ENCODE measurements around the gene GALNTL6.

GALNTL6 gene

DNA sequence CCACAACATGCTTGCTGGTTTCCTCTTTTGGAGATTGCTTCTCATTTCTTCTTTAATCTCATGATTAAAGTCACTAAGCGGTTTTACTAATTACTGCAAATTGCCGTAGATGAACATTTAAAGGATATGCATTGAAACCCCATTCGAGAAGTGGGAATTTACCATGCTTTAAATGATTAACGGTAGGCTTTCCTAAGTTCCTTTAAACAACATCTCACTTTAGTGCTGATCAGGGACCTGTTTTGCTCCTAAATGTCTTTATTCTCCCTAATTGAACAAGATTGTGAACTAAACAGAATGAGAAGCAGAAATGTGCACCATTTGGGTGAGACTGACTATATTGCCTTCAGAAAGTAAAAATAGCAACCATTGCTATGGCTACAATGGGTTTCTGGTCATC lies 430.3 kb downstream of the GALNTL6 start:
- DNase-seq, result no peak

DNA sequence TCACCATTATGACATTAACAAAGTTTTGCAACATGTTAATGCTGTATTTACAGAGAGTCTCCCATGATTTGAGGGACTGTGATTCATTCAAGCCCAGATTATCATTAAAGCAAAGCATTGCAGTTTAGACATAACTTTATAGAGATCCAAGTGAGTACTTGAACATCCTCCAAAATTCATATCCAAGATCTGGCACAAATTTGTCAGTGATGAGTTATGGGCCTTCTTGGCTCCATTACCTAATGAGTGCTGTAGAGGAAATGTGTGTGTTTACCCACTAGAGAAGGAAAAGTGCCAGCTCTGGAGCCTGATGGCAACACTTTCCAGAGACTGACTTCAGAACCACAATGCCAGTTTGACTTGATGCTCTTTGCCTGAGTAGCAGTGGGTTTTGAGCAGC lies 432.3 kb downstream of the GALNTL6 start:
- DNase-seq, result no peak

DNA sequence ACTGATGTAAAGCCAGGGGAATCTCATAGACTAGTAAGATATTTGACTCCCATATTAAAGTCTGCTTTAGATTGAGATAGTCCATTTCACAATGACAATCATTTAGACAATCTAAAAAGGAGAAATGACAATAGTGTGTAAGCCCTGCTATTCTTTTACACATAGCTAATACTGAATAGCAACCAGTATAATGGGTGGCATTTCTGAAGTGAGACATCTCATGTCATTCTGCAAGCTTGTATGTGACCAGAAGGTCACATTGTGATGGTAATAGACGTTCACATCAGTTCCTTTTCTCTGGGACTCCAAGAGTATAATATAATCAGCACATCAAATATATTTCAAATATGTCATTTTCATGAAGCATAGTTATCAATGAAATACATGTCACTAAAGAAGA lies 440.2 kb downstream of the GALNTL6 start:
- DNase-seq, result no peak

DNA sequence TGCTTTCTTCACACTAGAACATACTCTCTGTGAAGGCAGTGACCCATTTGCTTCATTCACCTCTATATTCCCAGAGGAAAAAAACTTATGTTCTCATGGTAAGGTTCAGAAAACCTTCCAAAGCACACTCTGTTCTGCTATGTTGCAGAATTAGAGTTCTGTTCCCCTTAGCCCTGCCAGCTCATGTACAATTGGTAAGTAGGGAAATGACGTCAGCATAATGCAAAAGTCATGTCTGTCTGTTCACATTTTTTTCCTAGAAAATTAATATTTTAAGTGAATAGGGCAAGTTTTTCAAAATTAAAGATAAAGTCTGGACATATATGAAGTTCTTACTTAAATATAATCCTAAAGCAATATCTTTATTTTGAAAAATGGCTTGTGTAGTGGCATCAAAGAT lies 443.6 kb downstream of the GALNTL6 start:
- no peak for DNase-seq

DNA sequence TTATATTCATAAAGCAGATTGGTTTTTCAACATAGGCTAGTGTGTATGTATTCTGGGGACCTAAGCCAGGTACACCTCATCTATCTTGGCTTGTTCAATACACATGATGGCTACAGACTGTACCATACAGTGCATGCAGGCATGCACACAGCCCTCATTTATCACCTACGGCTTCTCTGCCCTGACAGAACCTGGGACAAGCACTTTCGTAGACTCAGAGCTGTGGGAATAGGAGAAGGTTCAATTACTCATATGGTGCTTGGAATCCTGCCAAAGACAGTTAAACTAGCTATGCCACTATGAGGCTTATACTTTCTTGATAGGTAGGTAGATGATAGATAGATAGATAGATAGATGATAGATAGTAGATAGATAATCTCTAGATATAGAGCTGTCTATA lies 457.2 kb downstream of the GALNTL6 start:
- DNase-seq, result peak; percentile 69

DNA sequence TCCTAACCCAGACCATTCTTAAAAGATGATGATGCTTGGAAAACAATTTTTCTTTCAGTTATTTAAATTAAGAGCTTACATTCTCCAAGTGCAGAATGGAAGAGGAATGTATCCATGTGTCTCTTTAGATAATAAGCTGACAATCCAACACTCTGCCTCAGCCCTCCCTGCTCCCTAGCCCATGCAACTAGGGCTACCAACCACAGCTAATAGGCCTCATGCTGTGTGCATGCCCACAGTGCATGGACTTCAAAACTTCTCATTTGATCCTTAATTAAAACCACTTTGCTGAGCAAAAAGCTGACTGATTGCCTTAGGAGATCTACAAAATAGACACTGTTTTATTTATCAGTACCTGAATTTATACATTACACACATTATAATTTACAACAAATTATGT lies 473.9 kb downstream of the GALNTL6 start:
- DNase-seq, result no peak

DNA sequence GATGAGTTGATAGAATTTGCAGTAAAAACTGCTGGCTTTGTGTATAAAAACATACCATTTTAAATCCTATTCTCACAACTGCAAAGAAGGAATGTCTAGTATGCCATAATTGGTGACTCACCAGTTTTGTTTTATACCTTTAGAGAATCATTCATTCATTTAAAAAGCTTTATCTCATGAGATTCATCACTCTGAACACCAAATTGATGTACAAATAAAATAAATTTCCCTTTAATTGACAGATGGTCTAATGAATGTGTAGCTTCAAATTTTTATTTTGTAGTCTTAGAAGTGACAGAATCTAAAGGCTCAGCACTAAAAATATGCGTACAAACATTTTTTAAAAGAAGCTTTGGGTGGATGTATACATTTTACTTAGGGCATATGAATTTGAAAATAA lies 492.5 kb downstream of the GALNTL6 start:
- no peak for DNase-seq

DNA sequence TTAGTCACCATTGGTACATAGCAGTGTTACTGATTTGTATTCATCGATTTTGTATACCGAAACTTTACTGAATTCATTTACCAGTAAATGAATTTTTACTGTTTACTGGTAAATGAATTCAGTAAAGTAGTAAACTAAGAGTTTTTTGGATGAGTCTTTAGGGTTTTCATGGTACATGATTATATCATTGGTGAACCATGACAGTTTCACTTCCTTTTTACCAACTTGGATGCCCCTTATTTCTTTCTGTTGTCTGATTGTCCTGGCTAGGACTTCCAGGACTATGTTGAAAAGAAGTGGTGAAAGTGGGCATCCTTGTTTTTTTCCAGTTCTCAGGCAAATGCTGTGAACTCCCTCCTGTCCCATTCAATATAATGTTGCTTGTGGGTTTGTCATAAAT lies 494.9 kb downstream of the GALNTL6 start:
- no peak for DNase-seq

DNA sequence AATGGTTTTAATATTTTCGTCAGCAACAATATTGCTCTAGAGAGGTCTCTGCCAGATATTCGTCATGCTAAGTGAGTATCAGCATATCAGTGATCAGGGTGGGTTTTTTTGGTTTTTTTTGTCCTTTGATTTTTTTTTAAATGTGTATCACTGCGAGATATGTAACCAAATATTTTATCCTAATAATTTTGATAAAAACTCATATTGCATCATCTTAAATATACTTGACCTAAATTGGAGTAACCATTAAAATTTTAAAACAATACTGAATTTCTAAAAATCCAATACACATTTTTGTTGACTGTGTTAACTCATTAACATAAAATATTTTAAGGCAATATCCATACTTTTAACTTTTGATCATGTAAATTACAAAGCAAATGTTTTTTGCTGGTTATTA lies 498.5 kb downstream of the GALNTL6 start:
- DNase-seq, result no peak

DNA sequence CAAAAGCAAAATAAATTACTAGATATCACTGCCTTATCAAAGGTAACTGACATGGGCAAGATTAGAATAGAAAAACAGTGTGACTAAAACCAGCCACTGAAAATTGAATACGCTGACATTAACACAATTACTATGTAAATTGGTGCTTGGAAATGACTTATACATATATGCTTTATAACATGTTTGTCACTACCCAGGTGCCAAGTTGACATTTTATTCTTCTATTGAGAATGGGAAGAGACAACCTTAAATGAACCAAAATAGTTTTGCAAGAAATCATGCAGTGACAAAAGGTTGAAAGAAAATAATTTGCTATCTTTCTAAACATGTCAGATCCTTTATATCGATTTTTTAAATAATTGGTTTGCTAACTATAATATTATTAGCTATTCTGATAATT lies 510.1 kb downstream of the GALNTL6 start:
- no peak for DNase-seq

DNA sequence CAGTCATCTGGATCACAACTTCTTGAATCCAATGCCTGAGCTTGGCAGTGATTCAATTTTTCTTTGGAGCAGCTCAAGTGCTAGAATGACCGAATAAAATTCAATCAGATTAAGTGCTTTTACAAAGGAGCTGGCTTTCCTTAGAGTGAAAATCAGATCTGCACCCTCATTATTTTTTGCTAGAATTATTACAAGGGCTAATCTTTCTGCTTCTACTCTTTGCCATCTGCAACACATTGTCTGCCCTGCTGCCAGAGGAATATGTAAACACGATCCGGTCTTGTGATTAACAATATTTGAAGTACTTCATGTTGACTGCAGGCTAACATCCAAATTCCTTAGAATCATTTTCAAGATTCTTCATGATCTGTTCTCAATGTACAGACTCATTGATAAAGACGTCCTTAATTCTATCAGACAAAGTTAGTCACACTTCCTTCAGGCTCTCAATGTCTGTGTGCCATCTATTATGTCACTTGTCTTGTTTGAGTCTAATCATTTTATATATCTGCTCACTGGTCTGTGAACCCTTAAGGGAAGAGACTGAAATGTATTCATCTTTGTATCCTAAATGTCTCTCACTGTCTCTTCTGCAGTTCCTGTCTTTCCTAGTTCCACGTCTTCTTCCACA lies 531.2 kb downstream of the GALNTL6 start:
- DNase-seq, result peak; percentile 8

DNA sequence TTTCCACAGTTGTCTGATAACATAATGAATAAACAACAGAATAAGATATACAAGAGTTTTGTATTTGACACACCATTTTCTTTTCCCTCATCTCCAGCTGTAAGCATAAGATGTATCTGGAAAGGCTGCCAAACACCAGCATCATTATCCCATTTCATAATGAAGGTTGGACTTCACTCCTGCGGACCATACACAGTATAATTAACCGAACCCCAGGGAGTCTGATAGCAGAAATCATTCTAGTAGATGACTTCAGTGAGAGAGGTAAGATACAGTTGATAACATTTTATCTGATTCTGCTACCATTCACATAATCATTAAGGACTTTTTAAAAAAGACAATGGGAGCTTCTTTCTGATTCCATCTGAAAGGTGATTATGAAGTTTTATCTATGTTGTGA lies 535.2 kb downstream of the GALNTL6 start:
- DNase-seq, result no peak

DNA sequence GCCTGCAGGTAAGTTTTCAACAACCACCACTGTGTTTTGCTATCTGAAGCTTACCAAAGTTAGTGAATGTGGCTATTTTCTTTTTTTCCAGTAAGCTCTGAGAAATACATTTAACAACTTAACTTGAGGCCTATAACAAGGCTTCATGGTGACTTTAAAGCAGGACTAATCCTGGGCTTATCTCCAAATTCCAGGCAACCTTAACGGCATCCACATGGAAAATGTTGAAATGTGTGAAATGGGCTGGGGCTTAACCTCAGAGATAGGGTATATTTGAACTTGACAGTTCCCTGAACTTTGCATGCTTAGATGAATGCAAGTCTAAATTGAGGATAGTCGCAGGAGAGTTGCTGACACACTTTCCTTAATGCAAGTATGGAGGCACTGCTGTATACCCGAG lies 539.2 kb downstream of the GALNTL6 start:
- DNase-seq, result no peak

DNA sequence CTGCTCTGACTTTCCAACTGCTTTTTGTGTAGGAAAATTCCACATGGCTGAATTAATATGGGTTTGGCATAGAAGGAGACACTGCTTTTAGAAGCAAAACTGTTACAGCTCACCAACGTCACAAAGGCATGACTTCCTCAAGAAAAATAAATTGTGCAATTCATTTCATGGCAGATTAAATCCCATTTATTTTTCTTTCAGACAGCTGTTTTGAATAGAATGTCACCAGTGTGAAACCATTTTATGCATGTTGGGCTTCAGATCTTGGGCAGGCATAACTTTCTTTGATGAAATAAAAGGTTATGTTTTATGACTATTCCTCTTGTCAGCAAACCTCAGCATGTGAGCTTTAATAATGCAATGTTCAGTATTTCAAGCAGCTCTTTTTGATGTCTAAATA lies 542.8 kb downstream of the GALNTL6 start:
- DNase-seq, result no peak

DNA sequence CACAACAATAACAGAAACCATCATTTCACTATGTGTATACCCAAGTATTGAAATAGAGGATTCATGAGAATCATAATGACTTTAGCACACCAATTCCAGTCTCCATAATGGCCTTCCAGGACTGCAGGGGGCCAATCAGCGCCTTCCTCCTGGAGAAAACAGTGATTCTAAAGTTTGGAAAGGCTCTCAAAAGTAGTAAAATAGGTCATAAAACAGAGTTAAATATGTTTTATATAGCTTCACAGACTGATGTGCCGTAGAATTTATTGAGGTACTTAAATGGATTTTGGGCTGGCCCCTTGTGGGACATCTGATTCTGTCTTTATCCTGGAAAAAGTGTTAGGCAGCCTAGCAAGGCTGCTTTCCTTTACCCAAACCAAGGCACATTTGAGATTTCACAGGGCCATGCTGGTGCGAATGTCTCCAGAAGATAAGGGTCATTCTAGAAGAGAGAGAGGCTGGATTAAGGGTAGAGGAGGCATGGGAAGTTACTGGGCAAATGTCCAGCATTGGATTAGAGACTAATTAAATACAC lies 543.9 kb downstream of the GALNTL6 start:
- no peak for DNase-seq

DNA sequence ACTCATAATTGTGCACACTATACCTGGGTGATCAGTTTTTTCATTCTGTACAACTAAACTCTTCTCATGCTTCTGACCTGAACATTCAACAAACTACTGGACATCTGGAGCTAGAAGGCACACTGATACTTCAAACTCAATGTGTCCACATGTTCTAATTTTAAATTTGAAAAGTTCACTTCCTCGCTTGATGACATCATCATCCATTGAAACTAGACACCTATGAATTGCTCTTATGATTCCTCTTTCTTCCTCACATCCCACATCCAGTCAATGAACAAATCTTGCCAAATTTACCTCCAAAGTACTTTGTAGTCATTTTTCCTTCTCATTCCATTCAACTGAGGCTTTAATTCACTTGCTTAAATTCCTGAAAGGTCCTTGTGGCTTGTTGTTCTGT lies 549.4 kb downstream of the GALNTL6 start:
- DNase-seq, result no peak

DNA sequence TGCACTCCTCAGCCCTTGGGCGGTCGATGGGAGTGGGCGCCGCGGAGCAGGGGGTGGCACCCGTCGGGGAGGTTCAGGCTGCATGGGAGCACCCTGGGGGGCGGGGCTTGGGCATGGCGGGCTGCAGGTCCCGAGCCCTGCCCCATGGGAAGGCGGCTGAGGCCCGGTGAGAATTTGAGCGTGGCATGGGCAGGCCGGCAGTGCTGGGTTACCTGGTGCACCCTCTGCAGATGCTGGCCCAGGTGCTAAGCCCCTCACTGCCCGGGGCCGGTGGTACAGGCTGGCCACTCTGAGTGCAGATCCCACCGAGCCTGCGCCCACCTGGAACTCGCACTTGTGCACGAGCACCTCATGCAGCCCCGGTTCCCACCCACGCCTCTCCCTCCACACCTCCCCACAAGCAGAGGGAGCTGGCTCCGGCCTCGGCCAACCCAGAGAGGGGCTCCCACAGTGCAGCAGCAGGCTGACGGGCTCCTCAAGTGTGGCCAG lies 556.3 kb downstream of the GALNTL6 start:
- DNase-seq, result no peak

DNA sequence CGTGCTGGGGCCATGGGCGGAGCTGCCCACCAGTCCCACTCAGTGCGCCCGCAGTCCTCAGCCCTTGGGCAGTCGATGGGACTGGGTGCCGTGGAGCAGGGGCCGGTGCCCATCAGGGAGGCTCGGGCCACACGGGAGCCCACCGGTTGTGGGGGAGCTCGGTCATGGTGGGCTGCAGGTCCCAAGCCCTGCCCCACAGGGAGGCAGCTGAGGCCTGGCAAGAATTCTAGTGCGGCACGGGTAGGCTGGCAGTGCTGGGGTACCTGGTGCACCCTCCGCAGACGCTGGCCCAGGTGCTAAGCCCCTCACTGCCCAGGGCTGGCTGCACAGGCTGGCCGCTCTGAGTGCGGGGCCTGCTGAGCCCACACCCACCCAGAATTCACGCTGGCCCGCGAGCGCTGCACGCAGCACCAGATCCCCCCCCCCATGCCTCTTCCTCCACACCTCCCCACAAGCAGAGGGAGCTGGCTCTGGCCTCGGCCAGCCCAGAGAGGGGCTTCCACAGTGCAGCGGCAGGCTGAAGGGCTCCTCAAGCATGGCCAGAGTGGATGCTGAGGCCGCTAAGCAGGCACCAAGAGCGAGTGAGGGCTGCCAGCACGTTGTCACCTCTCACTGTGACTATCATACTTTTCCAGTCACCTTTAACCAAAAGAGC lies 564.4 kb downstream of the GALNTL6 start:
- no peak for DNase-seq

DNA sequence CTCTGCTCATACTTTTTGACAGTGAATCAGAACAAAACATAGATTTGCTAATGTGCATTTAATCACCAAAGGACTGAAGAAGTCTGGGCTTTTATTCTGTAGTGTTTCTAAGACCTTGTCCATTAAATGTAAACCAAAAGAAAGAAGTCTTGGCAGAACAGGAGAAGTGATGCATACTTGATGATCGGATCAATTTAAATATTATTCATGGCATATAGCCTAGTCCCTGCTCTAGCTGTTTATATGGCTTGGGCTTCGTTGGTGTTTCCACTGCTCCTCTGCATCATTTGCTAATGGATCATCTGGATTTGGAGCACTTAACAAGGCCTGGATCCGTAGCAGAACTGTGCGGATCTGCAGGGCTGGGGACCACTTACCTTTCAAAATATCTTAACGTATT lies 566.6 kb downstream of the GALNTL6 start:
- no peak for DNase-seq

DNA sequence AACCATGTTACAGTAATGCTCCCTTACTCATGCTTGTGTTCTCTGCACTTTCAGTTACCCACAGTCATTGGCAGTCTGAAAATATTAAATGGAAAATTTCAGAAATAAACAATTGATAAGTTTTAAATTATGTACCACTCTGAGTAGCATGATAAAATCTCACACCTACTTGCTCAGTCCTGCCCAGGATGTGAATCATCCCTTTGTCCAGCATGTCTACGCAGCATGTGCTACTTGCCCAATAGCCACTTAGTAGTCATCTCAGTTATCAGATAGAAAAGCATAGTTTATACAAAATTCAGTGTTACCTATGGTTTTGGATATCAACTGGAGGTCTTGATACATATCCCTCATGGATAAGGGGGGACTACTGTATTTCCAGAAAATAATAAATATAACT lies 577.1 kb downstream of the GALNTL6 start:
- DNase-seq, result no peak

DNA sequence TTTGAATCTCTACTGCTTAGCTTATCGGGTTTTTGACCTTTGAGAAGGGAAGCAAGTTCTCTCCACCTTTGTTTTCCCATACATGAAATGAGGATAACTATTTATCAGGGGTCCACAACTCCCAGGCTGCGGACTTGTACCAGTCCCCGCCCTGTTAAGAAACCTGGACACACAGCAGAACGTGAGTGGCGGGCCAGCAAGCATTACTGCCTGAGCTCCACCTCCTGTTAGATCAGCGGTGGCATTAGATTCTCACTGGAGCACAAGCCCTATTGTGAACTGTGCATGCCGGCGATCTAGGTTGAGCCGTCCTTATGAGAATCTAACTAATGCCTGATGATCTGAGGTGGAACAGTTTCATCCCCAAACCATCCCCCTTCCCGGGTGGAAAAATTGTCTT lies 579.5 kb downstream of the GALNTL6 start:
- no peak for DNase-seq

DNA sequence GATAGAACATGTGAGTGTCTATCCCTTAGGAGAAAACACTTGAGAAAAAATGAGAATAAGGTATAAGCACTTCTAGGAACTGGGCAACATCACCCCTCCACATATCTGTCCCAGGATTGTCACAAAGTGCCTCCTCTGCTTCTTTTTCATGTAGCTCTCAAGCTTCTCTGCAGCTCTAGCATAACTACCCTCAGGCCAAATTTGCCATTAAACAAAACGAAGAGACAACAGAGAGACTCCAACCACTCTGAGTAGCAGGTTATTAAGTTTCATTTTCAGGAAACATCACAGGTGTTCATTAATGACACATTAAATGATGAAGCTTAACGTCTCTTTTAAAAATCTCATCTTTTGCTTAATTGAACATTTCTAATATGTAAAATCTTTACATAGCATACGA lies 580.0 kb downstream of the GALNTL6 start:
- no peak for DNase-seq

DNA sequence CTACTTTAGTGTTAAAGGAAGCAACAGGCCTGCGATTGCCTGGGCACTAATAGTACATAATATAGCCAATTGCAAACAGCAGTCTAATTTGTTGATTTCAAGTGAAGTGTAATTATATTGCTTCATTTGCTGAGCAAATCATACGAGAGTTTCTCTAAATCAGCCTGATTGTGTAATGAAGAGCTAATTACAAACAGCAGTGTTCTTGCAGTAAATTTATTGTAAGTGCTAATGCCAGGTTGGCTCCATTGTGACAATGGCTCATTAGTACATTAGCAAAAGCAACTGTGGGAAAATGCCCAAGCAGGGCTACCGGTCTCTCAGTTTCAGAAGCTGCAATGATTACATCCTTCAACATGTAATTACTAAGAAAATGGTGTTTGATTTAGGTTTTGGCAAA lies 591.5 kb downstream of the GALNTL6 start:
- DNase-seq, result no peak

DNA sequence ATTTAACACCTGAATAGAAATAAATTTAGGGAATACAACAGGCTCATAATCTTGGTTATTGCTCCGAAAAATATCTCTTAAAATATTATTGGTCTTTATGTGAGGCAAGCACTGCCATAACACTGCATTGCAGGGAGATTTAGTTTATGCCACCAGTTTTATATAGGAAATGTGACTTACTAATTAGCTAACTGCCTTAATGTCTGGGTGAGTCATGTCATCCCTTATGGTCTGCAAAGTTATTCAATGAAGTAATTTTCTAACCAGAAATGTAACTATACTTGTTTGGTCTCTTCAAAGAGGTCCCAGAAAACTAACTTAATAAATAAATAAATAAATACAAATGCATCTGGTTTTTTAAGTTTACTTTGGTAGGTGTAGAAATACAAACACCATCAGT lies 597.2 kb downstream of the GALNTL6 start:
- no peak for DNase-seq

DNA sequence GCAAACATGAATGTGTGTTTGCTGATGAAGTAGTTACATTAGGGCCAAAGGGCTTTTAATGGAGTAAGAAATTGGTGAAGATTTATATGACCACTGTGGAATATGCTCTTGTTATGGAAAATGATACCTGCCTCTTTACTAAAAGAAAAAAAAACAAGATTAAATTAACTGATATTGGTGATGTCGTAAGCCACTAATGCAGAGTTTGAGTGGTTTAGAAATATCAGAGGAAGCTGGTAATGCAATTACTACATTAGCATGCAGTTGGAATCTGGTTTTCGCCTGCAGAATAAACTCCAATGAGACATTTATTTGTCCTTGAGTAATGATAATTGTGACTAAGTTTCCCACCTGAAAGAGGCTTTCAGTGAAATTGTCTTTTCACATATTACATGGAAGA lies 597.9 kb downstream of the GALNTL6 start:
- no peak for DNase-seq
